ENCODE data around the gene DENND1A. TPM values are rescaled to one million over a fixed set of nuclear protein-coding genes. Genes with fewer than 3 reads are reported as not detected.

Gene DENND1A, protein sequence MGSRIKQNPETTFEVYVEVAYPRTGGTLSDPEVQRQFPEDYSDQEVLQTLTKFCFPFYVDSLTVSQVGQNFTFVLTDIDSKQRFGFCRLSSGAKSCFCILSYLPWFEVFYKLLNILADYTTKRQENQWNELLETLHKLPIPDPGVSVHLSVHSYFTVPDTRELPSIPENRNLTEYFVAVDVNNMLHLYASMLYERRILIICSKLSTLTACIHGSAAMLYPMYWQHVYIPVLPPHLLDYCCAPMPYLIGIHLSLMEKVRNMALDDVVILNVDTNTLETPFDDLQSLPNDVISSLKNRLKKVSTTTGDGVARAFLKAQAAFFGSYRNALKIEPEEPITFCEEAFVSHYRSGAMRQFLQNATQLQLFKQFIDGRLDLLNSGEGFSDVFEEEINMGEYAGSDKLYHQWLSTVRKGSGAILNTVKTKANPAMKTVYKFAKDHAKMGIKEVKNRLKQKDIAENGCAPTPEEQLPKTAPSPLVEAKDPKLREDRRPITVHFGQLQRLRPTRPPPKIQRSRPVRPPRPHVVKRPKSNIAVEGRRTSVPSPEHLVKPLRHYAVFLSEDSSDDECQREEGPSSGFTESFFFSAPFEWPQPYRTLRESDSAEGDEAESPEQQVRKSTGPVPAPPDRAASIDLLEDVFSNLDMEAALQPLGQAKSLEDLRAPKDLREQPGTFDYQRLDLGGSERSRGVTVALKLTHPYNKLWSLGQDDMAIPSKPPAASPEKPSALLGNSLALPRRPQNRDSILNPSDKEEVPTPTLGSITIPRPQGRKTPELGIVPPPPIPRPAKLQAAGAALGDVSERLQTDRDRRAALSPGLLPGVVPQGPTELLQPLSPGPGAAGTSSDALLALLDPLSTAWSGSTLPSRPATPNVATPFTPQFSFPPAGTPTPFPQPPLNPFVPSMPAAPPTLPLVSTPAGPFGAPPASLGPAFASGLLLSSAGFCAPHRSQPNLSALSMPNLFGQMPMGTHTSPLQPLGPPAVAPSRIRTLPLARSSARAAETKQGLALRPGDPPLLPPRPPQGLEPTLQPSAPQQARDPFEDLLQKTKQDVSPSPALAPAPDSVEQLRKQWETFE
- 15.0 and 22.3 TPM in 2 replicates for total RNA-seq

GRCh38 chr9:123929870-123930831 lies at the start of gene DENND1A:
Gene DENND1A (minus strand): TSS chr9:123930126. CDS start chr9:123929905, 221 bp downstream.

GRCh38 chr9:123355761-123356431 lies 574.0 kb downstream of the DENND1A start, which contains the start of gene CRB2:
Gene CRB2 (plus strand): TSS chr9:123356197. CDS start chr9:123356261, 64 bp downstream.

Small RNAs within 50 kb of the gene (small RNA-seq; reads per million reads assigned to genes)
- gene MIR601 (not detected), gene MIR7150 (not detected)

Other genes starting within 250 kb of the DENND1A start
- gene LHX2, start 81.6 kb upstream of the DENND1A start, total RNA-seq: not detected in 2 replicates